ENCODE measurements around the gene CISD1. TPM values are rescaled to one million over a fixed set of nuclear protein-coding genes. Genes with fewer than 3 reads are reported as not detected.

CISD1 gene
- total and polyA plus RNA-seq, 10 donors = 7.1 to 26.5 (median 19.3) TPM

GRCh38 chr10:58322072-58322834, 53.3 kb downstream of the CISD1 start:
- no peaks in the 10 kb centered on the region for H3K36me3 ChIP-seq
- no peaks in the 10 kb centered on the region for H3K27me3 ChIP-seq (replicated peaks in 1 of 7)
- peak overlapping the region in 7 of 8 donors; percentile 2 to 73 (median 42) for H3K27ac ChIP-seq
- intact Hi-C loops (cut with DNase I; ENCODE audit: low total_unique reads) = no loop called here
- TF ChIP-seq CTCF (IDR thresholded peaks at IDR 0.05 in 8 of 11, conservative IDR thresholded peaks at IDR 0.05 in 3 of 11) (no peak), POLR2A (IDR thresholded peaks at IDR 0.05) (no peak), POLR2AphosphoS5 (IDR thresholded peaks at IDR 0.05) (no peak)
- H3K4me1 ChIP-seq = peaks cover 10 to 19% (median 14%) of the 10 kb centered on the region in 6 donors
- H3K4me3 ChIP-seq = no peak overlapping the region
- no peak for DNase-seq
- H3K9me3 ChIP-seq = no peaks in the 10 kb centered on the region
- 1 to 13% (median 3%) methylated on average over 3 of the region's 3 CpGs for WGBS, 5 donors

GRCh38 chr10:58322835-58323209, 53.9 kb downstream of the CISD1 start:
- H3K9me3 ChIP-seq = no peaks in the 10 kb centered on the region
- H3K4me3 ChIP-seq = no peak overlapping the region
- H3K4me1 ChIP-seq = peaks cover 10 to 19% (median 14%) of the 10 kb centered on the region in 6 donors
- TF ChIP-seq POLR2A (IDR thresholded peaks at IDR 0.05) = no peak
- TF ChIP-seq CTCF (IDR thresholded peaks at IDR 0.05 in 8 of 11, conservative IDR thresholded peaks at IDR 0.05 in 3 of 11) = no peak
- no peak for TF ChIP-seq POLR2AphosphoS5 (IDR thresholded peaks at IDR 0.05)
- intact Hi-C loops (cut with DNase I; ENCODE audit: low total_unique reads) = no loop called here
- WGBS, 5 donors = 29 to 53% (median 42%) methylated on average over 1 of the region's 1 CpG
- no peaks in the 10 kb centered on the region for H3K27me3 ChIP-seq (replicated peaks in 1 of 7)
- no peaks in the 10 kb centered on the region for H3K36me3 ChIP-seq
- DNase-seq = no peak
- H3K27ac ChIP-seq = peak overlapping the region in 7 of 8 donors; percentile 2 to 73 (median 42)

- H3K4me3 ChIP-seq = no peak overlapping the region
- TF ChIP-seq POLR2A (IDR thresholded peaks at IDR 0.05) (no peak), CTCF (IDR thresholded peaks at IDR 0.05 in 8 of 11, conservative IDR thresholded peaks at IDR 0.05 in 3 of 11) (no peak), POLR2AphosphoS5 (IDR thresholded peaks at IDR 0.05) (no peak)
- H3K4me1 ChIP-seq = peaks cover 10 to 28% (median 14%) of the 10 kb centered on the region in 6 donors
- no peak for DNase-seq
- 49 to 88% (median 59%) methylated on average over 16 to 25 of the region's 25 CpGs for WGBS, 5 donors
- H3K27me3 ChIP-seq (replicated peaks in 1 of 7) = no peaks in the 10 kb centered on the region
- no peaks in the 10 kb centered on the region for H3K36me3 ChIP-seq
- no peak overlapping the region for H3K27ac ChIP-seq
- no peaks in the 10 kb centered on the region for H3K9me3 ChIP-seq
- intact Hi-C loops (cut with DNase I; ENCODE audit: low total_unique reads) = no loop called here
These were observed 58.0 kb downstream of the CISD1 start for GRCh38 chr10:58326967-58327381.

- Histone ChIP-seq H3K9me3 (no peaks in the 10 kb centered on the region), H3K27me3 (replicated peaks in 1 of 7) (no peaks in the 10 kb centered on the region), H3K4me3 (no peak overlapping the region), H3K27ac (no peak overlapping the region), H3K4me1 (peaks cover under 1 to 16% (median 4%) of the 10 kb centered on the region in 6 donors), H3K36me3 (no peaks in the 10 kb centered on the region)
- intact Hi-C loops (cut with DNase I; ENCODE audit: low total_unique reads) = no loop called here
- TF ChIP-seq CTCF (IDR thresholded peaks at IDR 0.05 in 8 of 11, conservative IDR thresholded peaks at IDR 0.05 in 3 of 11) (no peak), POLR2AphosphoS5 (IDR thresholded peaks at IDR 0.05) (no peak), POLR2A (IDR thresholded peaks at IDR 0.05) (no peak)
- no peak for DNase-seq
- WGBS, 5 donors = 91 to 100% (median 95%) methylated on average over 1 of the region's 1 CpG
These were observed 59.3 kb downstream of the CISD1 start for GRCh38 chr10:58328233-58328632.

All from spleen (tissue), 11 donors.